Measurements from ENCODE around the gene HAUS8.
"Not testable (repeated sequence)": the region's sequence is repeated elsewhere in the genome, so short reads cannot be mapped to it uniquely, and the experiment has no call there.

HAUS8 gene

GRCh38 chr19:17103177-17103576 is 27.9 kb upstream of the HAUS8 start:
- DNase-seq (ENCODE audit: low spot score), result no peak
- peak; percentile 41 for TF ChIP-seq CTCF (IDR thresholded peaks at IDR 0.05; ENCODE audit: extremely low read depth, insufficient read depth, missing control alignments)
- in situ Hi-C loops (cut with MboI; ENCODE audit: low pct_unique_long_range_greater_than_20kb, low sequenced_read_pairs, unreplicated experiment), result no loop called here

- in situ Hi-C loops (cut with MboI; ENCODE audit: low pct_unique_long_range_greater_than_20kb, low sequenced_read_pairs, unreplicated experiment), result no loop called here
- TF ChIP-seq CTCF (IDR thresholded peaks at IDR 0.05; ENCODE audit: extremely low read depth, insufficient read depth, missing control alignments), result no peak
These were observed 26.7 kb upstream of the HAUS8 start for GRCh38 chr19:17101686-17102628.

GRCh38 chr19:17098326-17098725 is 23.1 kb upstream of the HAUS8 start:
- DNase-seq (ENCODE audit: low spot score), result no peak
- TF ChIP-seq CTCF (IDR thresholded peaks at IDR 0.05; ENCODE audit: extremely low read depth, insufficient read depth, missing control alignments), result no peak
- in situ Hi-C loops (cut with MboI; ENCODE audit: low pct_unique_long_range_greater_than_20kb, low sequenced_read_pairs, unreplicated experiment), result no loop called here

More at GRCh38 chr19:17101686-17102628, 26.7 kb upstream of the HAUS8 start:
- DNase-seq (ENCODE audit: low spot score), result no peak

- TF ChIP-seq CTCF (IDR thresholded peaks at IDR 0.05; ENCODE audit: extremely low read depth, insufficient read depth, missing control alignments), result no peak
- in situ Hi-C loops (cut with MboI; ENCODE audit: low pct_unique_long_range_greater_than_20kb, low sequenced_read_pairs, unreplicated experiment), result no loop called here
- no peak for DNase-seq (ENCODE audit: low spot score)
These were observed 22.4 kb upstream of the HAUS8 start for GRCh38 chr19:17097593-17098126.

GRCh38 chr19:17095141-17095919 is 20.1 kb upstream of the HAUS8 start:
- no peak for TF ChIP-seq CTCF (IDR thresholded peaks at IDR 0.05; ENCODE audit: extremely low read depth, insufficient read depth, missing control alignments)
- in situ Hi-C loops (cut with MboI; ENCODE audit: low pct_unique_long_range_greater_than_20kb, low sequenced_read_pairs, unreplicated experiment), result no loop called here
- no peak for DNase-seq (ENCODE audit: low spot score)

GRCh38 chr19:17094694-17095093 is 19.4 kb upstream of the HAUS8 start:
- in situ Hi-C loops (cut with MboI; ENCODE audit: low pct_unique_long_range_greater_than_20kb, low sequenced_read_pairs, unreplicated experiment), result not testable (repeated sequence)

More at GRCh38 chr19:17094694-17095093, 19.4 kb upstream of the HAUS8 start:
- not testable (repeated sequence) for DNase-seq (ENCODE audit: low spot score)

Measured in GM13977 (cell line).